GM12878 (cell line): ENCODE data around the gene GPRIN1. TPM values are rescaled to one million over a fixed set of nuclear protein-coding genes. Genes with fewer than 3 reads are reported as not detected.

Experiments used
- ATAC-seq: fragments of 200-7000 bp; cut with Tn5 transposase; 3 replicates; pipeline ENCODE4 v1.9.1; 2020; ENCODE audit warnings: mild to moderate bottlenecking, moderate library complexity
- BruUV-seq: library from RNA; stranded (reverse); fragments of 400-500 nt; replicated peaks from 2 replicates; lab custom pipeline; 2021; lab: Mats Ljungman, UMichigan
- CTCF ChIA-PET: fragments of 300-600 bp; sonication (Branson Sonifier 250); formaldehyde crosslinking; extraction: SDS; loops from one replicate; lab custom pipeline; 2021; ENCODE audit warnings: inconsistent platforms; lab: Yijun Ruan, JAX
- POLR2A ChIA-PET: fragments of 350-600 bp; formaldehyde crosslinking; extraction: SDS; loops from one replicate; lab custom pipeline; 2021; ENCODE audit warnings: inconsistent platforms; lab: Charles Lee
- RAD21 ChIA-PET: fragments of 300-600 bp; sonication (Branson Sonifier 250); formaldehyde crosslinking; loops from one replicate; lab custom pipeline; 2023; ENCODE audit warnings: antibody characterized with exemption; ENCODE audit not compliant: unreplicated experiment; lab: Charles Lee
- SMC1A ChIA-PET: fragments of 300-600 bp; sonication (Branson Sonifier 250); formaldehyde crosslinking; loops from one replicate; lab custom pipeline; 2023; ENCODE audit not compliant: unreplicated experiment, uncharacterized antibody; lab: Charles Lee
- DNase-seq: peaks from one replicate; pipeline ENCODE4 v3.0.0-alpha.2; 2011; ENCODE audit warnings: low read depth, low spot score
- FAIRE-seq: peaks from 3 replicates; lab custom pipeline; 2011; peaks lifted over from hg19 to GRCh38; lab: Jason Lieb, UNC
- H2AFZ ChIP-seq: 2 replicates; pipeline ENCODE4 v1.6.0; 2011; ENCODE audit warnings: low read depth, low read length, control low read depth; ENCODE audit not compliant: control insufficient read depth
- H3K27ac ChIP-seq: 2 replicates; pipeline ENCODE4 v1.5.1; 2011; ENCODE audit warnings: control low read depth; ENCODE audit not compliant: control insufficient read depth, insufficient read depth
- H3K27me3 ChIP-seq, 2 experiments: replicated peaks in 1 of 2; 2 replicates each; pipeline versions ENCODE4 v1.6.0 to v1.6.1; 2011; ENCODE audit warnings: low read length in 1 of 2; ENCODE audit not compliant: control insufficient read depth in 2 of 2, insufficient read depth in 2 of 2
- H3K36me3 ChIP-seq, 2 experiments: 2 replicates each; pipeline ENCODE4 v1.5.1; 2011; ENCODE audit warnings: low read length in 1 of 2; ENCODE audit not compliant: control insufficient read depth in 2 of 2, insufficient read depth in 2 of 2
- H3K4me1 ChIP-seq: 2 replicates; pipeline ENCODE4 v1.6.1; 2011; ENCODE audit warnings: mild to moderate bottlenecking, low read length, moderate library complexity, mixed read lengths; ENCODE audit not compliant: control insufficient read depth, insufficient read depth
- H3K4me2 ChIP-seq: 2 replicates; pipeline ENCODE4 v1.6.0; 2011; ENCODE audit warnings: control low read depth; ENCODE audit not compliant: control insufficient read depth, insufficient read depth
- H3K4me3 ChIP-seq: fragments of 200-600 bp; sonication (generic); 2 replicates; pipeline ENCODE4 v1.5.1; 2016
- H3K79me2 ChIP-seq: 2 replicates; pipeline ENCODE4 v1.6.0; 2011; ENCODE audit warnings: low read length; ENCODE audit not compliant: control insufficient read depth, insufficient read depth
- H3K9ac ChIP-seq: 2 replicates; pipeline ENCODE4 v1.8.0; 2011; ENCODE audit warnings: low read length, control low read depth, mixed read lengths; ENCODE audit not compliant: control insufficient read depth, insufficient read depth
- H3K9me3 ChIP-seq: replicated peaks from 3 replicates; pipeline ENCODE4 v1.5.1; 2011; ENCODE audit warnings: mild to moderate bottlenecking, low read length; ENCODE audit not compliant: control insufficient read depth, insufficient read depth
- H4K20me1 ChIP-seq: 2 replicates; pipeline ENCODE4 v1.6.0; 2011; ENCODE audit not compliant: control insufficient read depth, insufficient read depth
- CBX3 ChIP-seq: fragments of 200-600 bp; sonication (generic); IDR thresholded peaks from 2 replicates; pipeline ENCODE4 v1.6.1; 2016; ENCODE audit warnings: low read depth, borderline replicate concordance
- CBX5 ChIP-seq: sonication (generic); IDR thresholded peaks from 2 replicates; pipeline ENCODE4 v1.6.1; 2016; ENCODE audit warnings: low read depth, moderate library complexity, mild to moderate bottlenecking, inconsistent platforms
- CEBPZ ChIP-seq: fragments of 150-350 bp; IDR thresholded peaks from 2 replicates; pipeline ENCODE4 v1.6.1; 2016; ENCODE audit warnings: low read depth, low read length
- ELK1 ChIP-seq: IDR thresholded peaks from 2 replicates; pipeline ENCODE4 v1.6.1; 2012; ENCODE audit warnings: low read depth, low read length, improper control_type of control experiment
- EP300 ChIP-seq, 2 experiments: fragments of 150-350 bp in 1 of 2; IDR thresholded peaks; 2 replicates each; pipeline ENCODE4 v1.6.1; 2011 to 2012; ENCODE audit warnings: low read depth in 2 of 2, low read length in 2 of 2, borderline replicate concordance in 1 of 2, improper control_type of control experiment in 1 of 2, inconsistent platforms in 1 of 2; ENCODE audit not compliant: control insufficient read depth in 1 of 2
- ETV6 ChIP-seq, 2 experiments: fragments of 450-650 bp in 1 of 2; IDR thresholded peaks in 1 of 2; conservative IDR thresholded peaks in 1 of 2; 2 replicates each; pipeline ENCODE4 v1.6.1; 2014; ENCODE audit warnings: antibody characterized with exemption in 1 of 2, borderline replicate concordance in 1 of 2, low read depth in 1 of 2, mild to moderate bottlenecking in 1 of 2, moderate library complexity in 1 of 2
- MEF2B ChIP-seq: fragments of 450-650 bp; IDR thresholded peaks from 2 replicates; pipeline ENCODE4 v1.6.1; 2018; ENCODE audit warnings: mild to moderate bottlenecking, moderate library complexity; ENCODE audit not compliant: partially characterized antibody, poor library complexity, severe bottlenecking
- RB1 ChIP-seq: fragments of 450-650 bp; formaldehyde crosslinking; IDR thresholded peaks from 2 replicates; pipeline ENCODE4 v1.6.1; 2017; ENCODE audit warnings: mild to moderate bottlenecking, borderline replicate concordance
- STAT3 ChIP-seq: IDR thresholded peaks from 2 replicates; pipeline ENCODE4 v1.6.1; 2011; ENCODE audit warnings: low read depth, low read length, improper control_type of control experiment
- SUZ12 ChIP-seq: fragments of 200-600 bp; sonication (generic); IDR thresholded peaks from one replicate; pipeline ENCODE4 v1.6.1; 2018; ENCODE audit warnings: antibody characterized with exemption, mild to moderate bottlenecking; ENCODE audit not compliant: unreplicated experiment
- ZNF217 ChIP-seq: fragments of 450-650 bp; IDR thresholded peaks from 2 replicates; pipeline ENCODE4 v1.6.1; 2017; ENCODE audit warnings: antibody characterized with exemption, mild to moderate bottlenecking
- ZNF24 ChIP-seq: fragments of 450-650 bp; IDR thresholded peaks from 2 replicates; pipeline ENCODE4 v1.6.1; 2017; ENCODE audit warnings: antibody characterized with exemption, mild to moderate bottlenecking
- WGBS: methylation state at CpG from one replicate; pipeline ENCODE4 v1.1.6; 2016; ENCODE audit warnings: low lambda C conversion rate; ENCODE audit not compliant: insufficient replicate concordance, insufficient coverage; ENCODE audit errors: missing lambda C conversion rate; 5-methylcytosine and 5-hydroxymethylcytosine counted together
- in situ Hi-C: fragments of 300-500 bp; cut with MboI; formaldehyde crosslinking; loops from 9 replicates; pipeline ENCODE4 v1.14.3; 2018; ENCODE audit warnings: mixed read lengths
- intact Hi-C: fragments of 100-400 bp; cut with micrococcal nuclease; formaldehyde crosslinking; loops from one replicate; pipeline ENCODE4 v1.14.2; 2022; ENCODE audit not compliant: unreplicated experiment
- polyA plus RNA-seq, 11 experiments: library from polyadenylated mRNA; depleted of rRNA in 4 of 11; unstranded in 6 of 11; stranded (reverse) in 5 of 11; fragments of >200 nt; fragmentation: Nextera tagmentation in 4 of 11; fragmentation: Illumina TruSeq in 1 of 11; extraction: Ambion mirVana in 4 of 11; extraction: Trizol in 1 of 11; gene quantifications; 1 replicate in 1 of 11; 2 replicates in 10 of 11; pipeline versions ENCODE4 v1.2.1 to v1.2.3, GENCODE V29; 2011 to 2016; ENCODE audit warnings: inconsistent platforms in 2 of 11, missing spikeins in 2 of 11, low read depth in 1 of 11
- total RNA-seq, 4 experiments: library from RNA; depleted of rRNA in 3 of 4; stranded (reverse); fragments of >200 nt in 3 of 4; fragmentation: Illumina TruSeq in 1 of 4; extraction: Trizol in 1 of 4; gene quantifications; 2 replicates each; pipeline versions ENCODE4 v1.2.1 to v1.2.3, GENCODE V29; 2013 to 2021

The GPRIN1 gene
- total and polyA plus RNA-seq, 10 of the 15 experiments (the other 5 are each of a cell fraction or from before 2014, with no cell fraction given) = 0.52 to 16.3 (median 4.5) TPM

DNA sequence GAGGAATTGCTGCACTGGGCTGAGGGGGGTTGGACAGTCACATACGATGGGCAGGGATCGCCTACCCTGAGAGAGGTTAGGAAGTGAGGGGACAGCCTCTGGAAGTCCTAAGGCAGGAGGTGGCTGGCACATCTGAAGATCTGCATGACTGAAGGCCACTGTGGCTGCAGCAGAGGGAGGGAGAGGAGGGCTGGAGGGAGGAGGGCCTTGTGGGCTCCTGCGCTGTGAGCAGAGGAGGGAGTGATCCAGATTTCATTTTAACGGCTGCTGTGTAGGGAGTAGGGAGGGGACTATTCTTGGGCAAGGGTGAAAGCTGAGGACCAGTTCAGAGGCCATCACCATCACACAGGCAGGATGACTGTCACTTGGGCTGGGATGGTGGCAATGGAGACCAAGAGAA lies 27.6 kb upstream of the GPRIN1 start:
- Histone ChIP-seq H3K9me3 (no peaks in the 10 kb centered on the region; the same call in 2 of the 3 replicates), H3K36me3 (no peaks in the 10 kb centered on the region), H3K27ac (no peak overlapping the region), H2AFZ (no peak overlapping the region), H3K4me3 (no peak overlapping the region), H3K79me2 (no peaks in the 10 kb centered on the region), H3K4me1 (peaks cover 13% of the 10 kb centered on the region), H3K27me3 (peaks cover 0 to 1% of the 10 kb centered on the region in 2 experiments; a peak in 2 of 4 replicates), H3K9ac (no peak overlapping the region), H4K20me1 (no peaks in the 10 kb centered on the region), H3K4me2 (no peak overlapping the region)
- ATAC-seq (no peak), FAIRE-seq (no peak), DNase-seq (no peak)
- BruUV-seq = no TSS peak
- in situ Hi-C loops (no loop called here), intact Hi-C loops (no loop called here)
- ChIA-PET RAD21 (no interaction called here), SMC1A (no interaction called here), CTCF (no interaction called here), POLR2A (no interaction called here)
- no peak for TF ChIP-seq RB1
- TF ChIP-seq ZNF217 = no peak
- no peak for TF ChIP-seq ELK1
- no peak for TF ChIP-seq CBX3
- no peak for TF ChIP-seq STAT3
- no peak for TF ChIP-seq MEF2B
- TF ChIP-seq EP300 (IDR thresholded peaks at IDR 0.05; ENCODE audit: borderline replicate concordance in 1 of 2, control insufficient read depth in 1 of 2, low read depth in 2 of 2, low read length in 2 of 2) = no peak
- no peak for TF ChIP-seq ETV6 (conservative IDR thresholded peaks at IDR 0.05 in 1 of 2, IDR thresholded peaks at IDR 0.05 in 1 of 2; ENCODE audit: borderline replicate concordance in 1 of 2, low read depth in 1 of 2)
- no peak for TF ChIP-seq CBX5
- TF ChIP-seq SUZ12 = no peak
- no peak for TF ChIP-seq ZNF24
- no peak for TF ChIP-seq CEBPZ
- WGBS = 84% methylated on average over 4 of the region's 4 CpGs
